Lower lobe of right lung (tissue), 2 donors: ENCODE measurements around the gene MYL4. TPM values are rescaled to one million over a fixed set of nuclear protein-coding genes. Genes with fewer than 3 reads are reported as not detected.
A peak's percentile ranks its signal among the peaks of the same experiment; 100 is the strongest.

Experiments used
- ATAC-seq, 2 donors: fragments of 200-7000 bp; cut with Tn5 transposase; one replicate each; pipeline ENCODE4 v1.9.1; 2020 to 2022; ENCODE audit warnings: mild to moderate bottlenecking in 2 of 2, moderate library complexity in 2 of 2
- DNase-seq: peaks from one replicate; pipeline ENCODE4 v3.0.0-alpha.2; 2020
- H3K27ac ChIP-seq: fragments of 200-600 bp; one replicate; pipeline ENCODE4 v1.8.0; 2022
- H3K27me3 ChIP-seq: fragments of 200-600 bp; one replicate; pipeline ENCODE4 v1.8.0; 2022; ENCODE audit warnings: low read depth
- H3K36me3 ChIP-seq: fragments of 200-600 bp; one replicate; pipeline ENCODE4 v1.8.0; 2022; ENCODE audit warnings: mild to moderate bottlenecking
- H3K4me1 ChIP-seq: fragments of 200-600 bp; one replicate; pipeline ENCODE4 v1.8.0; 2022
- H3K4me3 ChIP-seq: fragments of 200-600 bp; one replicate; pipeline ENCODE4 v1.8.0; 2022; ENCODE audit warnings: mild to moderate bottlenecking
- H3K9me3 ChIP-seq: fragments of 200-600 bp; one replicate; pipeline ENCODE4 v1.8.0; 2022
- intact Hi-C: fragments of 100-400 bp; cut with DNase I; formaldehyde crosslinking; loops from one replicate; pipeline ENCODE4 v1.11.0; 2022
- total RNA-seq: library from RNA; stranded (reverse); fragmentation: NEBNext Ultra II Directional; extraction: Animal tissue kit (Norgen Biotek cat#: 25700); gene quantifications from one replicate; pipeline ENCODE4 v1.2.1, GENCODE V29; 2021
- TF ChIP-seq, protein P1 (sequence below): fragments of 200-600 bp; IDR thresholded peaks from one replicate; pipeline ENCODE4 v1.8.0; 2022; ENCODE audit warnings: antibody characterized with exemption, mild to moderate bottlenecking
- donor health status: DM: no; HTN: yes; CAD: no; lungs with severe emphysema.

MYL4 gene
- total RNA-seq, 1 donor from 2014 or later, result 3.0 TPM

DNA sequence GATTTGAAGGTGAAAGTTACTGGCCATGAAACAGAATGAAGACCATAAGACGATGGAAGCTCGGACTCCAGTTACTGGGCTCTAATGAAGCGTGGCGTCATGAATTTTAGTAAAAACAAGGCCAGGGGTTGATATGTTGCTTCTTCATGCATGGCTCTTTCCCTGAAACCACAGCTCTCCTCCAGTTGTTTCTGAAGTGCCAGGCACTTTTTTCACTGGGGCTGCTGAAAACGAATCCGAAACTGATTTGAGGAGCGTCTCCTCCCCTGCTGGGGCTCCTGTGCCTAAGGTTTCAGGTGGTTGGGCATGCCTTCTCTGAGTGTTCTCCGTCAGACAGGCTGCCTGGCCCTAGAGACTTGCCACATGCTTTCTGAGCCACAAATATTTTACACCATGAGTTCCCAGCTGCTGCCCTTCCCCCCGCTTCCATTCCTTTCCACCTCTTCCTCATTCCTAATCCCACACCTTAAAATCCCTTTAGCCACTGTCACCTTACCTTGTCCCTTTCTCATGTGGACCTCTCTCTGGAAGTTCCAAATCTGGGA is 3.7 kb upstream of the MYL4 start:
- intact Hi-C loops, result no loop called here
- TF ChIP-seq, protein P1, sequence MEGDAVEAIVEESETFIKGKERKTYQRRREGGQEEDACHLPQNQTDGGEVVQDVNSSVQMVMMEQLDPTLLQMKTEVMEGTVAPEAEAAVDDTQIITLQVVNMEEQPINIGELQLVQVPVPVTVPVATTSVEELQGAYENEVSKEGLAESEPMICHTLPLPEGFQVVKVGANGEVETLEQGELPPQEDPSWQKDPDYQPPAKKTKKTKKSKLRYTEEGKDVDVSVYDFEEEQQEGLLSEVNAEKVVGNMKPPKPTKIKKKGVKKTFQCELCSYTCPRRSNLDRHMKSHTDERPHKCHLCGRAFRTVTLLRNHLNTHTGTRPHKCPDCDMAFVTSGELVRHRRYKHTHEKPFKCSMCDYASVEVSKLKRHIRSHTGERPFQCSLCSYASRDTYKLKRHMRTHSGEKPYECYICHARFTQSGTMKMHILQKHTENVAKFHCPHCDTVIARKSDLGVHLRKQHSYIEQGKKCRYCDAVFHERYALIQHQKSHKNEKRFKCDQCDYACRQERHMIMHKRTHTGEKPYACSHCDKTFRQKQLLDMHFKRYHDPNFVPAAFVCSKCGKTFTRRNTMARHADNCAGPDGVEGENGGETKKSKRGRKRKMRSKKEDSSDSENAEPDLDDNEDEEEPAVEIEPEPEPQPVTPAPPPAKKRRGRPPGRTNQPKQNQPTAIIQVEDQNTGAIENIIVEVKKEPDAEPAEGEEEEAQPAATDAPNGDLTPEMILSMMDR, result no peak
- peak; percentile 94 for ATAC-seq
- H3K27ac ChIP-seq, result peak overlapping the region; percentile 80
- H3K4me1 ChIP-seq, result peaks cover 26% of the 10 kb centered on the region
- no peaks in the 10 kb centered on the region for H3K36me3 ChIP-seq
- peak; percentile 82 for DNase-seq
- H3K27me3 ChIP-seq, result no peaks in the 10 kb centered on the region
- H3K4me3 ChIP-seq, result peak overlapping the region; percentile 10
- no peaks in the 10 kb centered on the region for H3K9me3 ChIP-seq

- TF ChIP-seq, protein P1, result no peak
- no peak for DNase-seq
- Histone ChIP-seq H3K9me3 (no peaks in the 10 kb centered on the region), H3K36me3 (no peaks in the 10 kb centered on the region), H3K27me3 (no peaks in the 10 kb centered on the region), H3K4me1 (peaks cover 26% of the 10 kb centered on the region), H3K4me3 (no peak overlapping the region), H3K27ac (no peak overlapping the region)
- no peak for ATAC-seq
- intact Hi-C loops, result no loop called here
Measured at GRCh38 chr17:47207143-47208067, 1.7 kb upstream of the MYL4 start.

DNA sequence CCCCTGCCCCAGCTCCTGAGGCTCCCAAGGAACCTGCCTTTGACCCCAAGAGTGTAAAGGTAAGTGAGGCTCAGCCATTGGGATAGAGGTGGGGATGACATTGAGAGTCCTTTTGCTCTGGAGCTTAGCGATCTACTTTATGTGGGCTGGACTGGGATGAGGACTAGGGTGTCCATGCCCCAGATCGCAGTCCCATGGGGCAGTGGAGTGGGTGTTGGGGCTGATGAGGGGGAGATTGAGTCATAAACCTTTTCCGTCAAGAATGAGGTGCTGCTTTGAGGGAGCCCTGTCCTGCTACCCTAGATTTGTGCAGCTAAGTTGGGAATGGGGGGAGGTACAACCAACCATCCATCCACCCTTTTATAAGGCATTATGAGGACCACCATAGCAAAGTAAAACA is 351 bp downstream of the MYL4 start:
- ATAC-seq (no peak), DNase-seq (no peak)
- Histone ChIP-seq H3K36me3 (no peaks in the 10 kb centered on the region), H3K4me3 (no peak overlapping the region), H3K27ac (no peak overlapping the region), H3K4me1 (peaks cover 17% of the 10 kb centered on the region), H3K27me3 (no peaks in the 10 kb centered on the region), H3K9me3 (no peaks in the 10 kb centered on the region)
- TF ChIP-seq, protein P1, result no peak
- intact Hi-C loops, result no loop called here

DNA sequence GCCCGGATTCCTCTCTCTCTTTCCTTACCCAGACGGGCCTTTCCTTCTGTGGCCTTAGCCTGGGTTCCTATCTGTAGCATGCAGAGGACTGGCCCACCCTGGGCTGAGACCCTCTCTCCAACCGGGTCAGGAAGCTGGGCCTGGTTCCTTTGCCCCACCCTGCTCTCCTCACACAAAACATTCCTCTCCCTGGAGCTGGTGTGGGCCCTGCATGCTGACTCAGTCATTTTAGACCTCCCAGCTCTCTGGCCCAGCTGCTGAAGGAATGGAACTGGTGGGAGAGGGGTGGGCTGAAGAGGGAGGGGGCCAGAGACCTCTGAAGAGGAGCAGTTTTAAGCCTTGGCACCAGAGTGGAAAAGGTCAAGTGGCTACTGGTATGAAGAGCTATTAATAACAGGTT is 957 bp downstream of the MYL4 start:
- ATAC-seq (peak in 1 of 2 donors; percentile 2), DNase-seq (no peak)
- intact Hi-C loops, result no loop called here
- Histone ChIP-seq H3K27ac (no peak overlapping the region), H3K27me3 (no peaks in the 10 kb centered on the region), H3K36me3 (no peaks in the 10 kb centered on the region), H3K4me3 (no peak overlapping the region), H3K4me1 (peaks cover 11% of the 10 kb centered on the region), H3K9me3 (no peaks in the 10 kb centered on the region)
- TF ChIP-seq, protein P1, result no peak

- ATAC-seq (no peak), DNase-seq (no peak)
- Histone ChIP-seq H3K4me3 (no peak overlapping the region), H3K4me1 (peaks cover 4% of the 10 kb centered on the region), H3K9me3 (no peaks in the 10 kb centered on the region), H3K36me3 (no peaks in the 10 kb centered on the region), H3K27ac (no peak overlapping the region), H3K27me3 (no peaks in the 10 kb centered on the region)
- TF ChIP-seq, protein P1, result no peak
- intact Hi-C loops, result no loop called here
Measured at GRCh38 chr17:47210779-47211178, 1.6 kb downstream of the MYL4 start.
